GM13976 (cell line): ENCODE results near the gene CLBA1.

Experiments used
- DNase-seq: peaks from one replicate; pipeline ENCODE4 v3.0.0; 2012; ENCODE audit warnings: low spot score
- in situ Hi-C: fragments of 300-500 bp; cut with MboI; formaldehyde crosslinking; loops from one replicate; pipeline ENCODE4 v1.12.0; 2022; ENCODE audit warnings: low sequenced_read_pairs, mixed read lengths, inconsistent platforms; ENCODE audit not compliant: unreplicated experiment
- TF ChIP-seq, protein P1 (sequence below): IDR thresholded peaks from 2 replicates; pipeline ENCODE4 v1.5.1; 2012; ENCODE audit warnings: borderline replicate concordance, mild to moderate bottlenecking; ENCODE audit not compliant: insufficient read depth; ENCODE audit errors: extremely low read depth, missing control alignments, control extremely low read depth

Gene CLBA1

DNA sequence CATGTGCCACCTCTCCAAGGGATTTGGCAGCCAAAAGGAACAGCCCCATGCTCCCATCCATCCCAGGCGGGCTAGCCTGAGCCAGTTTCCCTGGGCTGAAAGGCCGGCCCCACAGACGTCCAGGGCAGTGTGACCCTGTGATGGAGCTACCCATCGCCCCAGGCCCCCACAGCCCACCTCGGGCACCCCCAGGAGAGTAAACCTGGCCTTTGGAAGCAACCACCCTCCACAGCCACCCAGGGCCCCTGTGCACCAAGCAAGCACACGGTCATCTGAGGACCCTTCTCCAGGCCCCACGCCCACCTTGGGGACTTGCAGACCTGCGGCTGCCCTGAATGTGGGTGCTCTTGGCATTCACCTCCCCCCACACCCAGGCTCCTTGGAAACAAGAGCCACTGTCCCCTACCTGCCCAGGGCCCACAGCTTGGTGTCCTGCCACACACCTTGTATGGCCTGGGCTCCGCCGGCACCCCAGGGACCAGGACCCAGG, 15.8 kb upstream of the CLBA1 start:
- TF ChIP-seq, protein P1, sequence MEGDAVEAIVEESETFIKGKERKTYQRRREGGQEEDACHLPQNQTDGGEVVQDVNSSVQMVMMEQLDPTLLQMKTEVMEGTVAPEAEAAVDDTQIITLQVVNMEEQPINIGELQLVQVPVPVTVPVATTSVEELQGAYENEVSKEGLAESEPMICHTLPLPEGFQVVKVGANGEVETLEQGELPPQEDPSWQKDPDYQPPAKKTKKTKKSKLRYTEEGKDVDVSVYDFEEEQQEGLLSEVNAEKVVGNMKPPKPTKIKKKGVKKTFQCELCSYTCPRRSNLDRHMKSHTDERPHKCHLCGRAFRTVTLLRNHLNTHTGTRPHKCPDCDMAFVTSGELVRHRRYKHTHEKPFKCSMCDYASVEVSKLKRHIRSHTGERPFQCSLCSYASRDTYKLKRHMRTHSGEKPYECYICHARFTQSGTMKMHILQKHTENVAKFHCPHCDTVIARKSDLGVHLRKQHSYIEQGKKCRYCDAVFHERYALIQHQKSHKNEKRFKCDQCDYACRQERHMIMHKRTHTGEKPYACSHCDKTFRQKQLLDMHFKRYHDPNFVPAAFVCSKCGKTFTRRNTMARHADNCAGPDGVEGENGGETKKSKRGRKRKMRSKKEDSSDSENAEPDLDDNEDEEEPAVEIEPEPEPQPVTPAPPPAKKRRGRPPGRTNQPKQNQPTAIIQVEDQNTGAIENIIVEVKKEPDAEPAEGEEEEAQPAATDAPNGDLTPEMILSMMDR, result no peak
- no peak for DNase-seq
- in situ Hi-C loops, result no loop called here

DNA sequence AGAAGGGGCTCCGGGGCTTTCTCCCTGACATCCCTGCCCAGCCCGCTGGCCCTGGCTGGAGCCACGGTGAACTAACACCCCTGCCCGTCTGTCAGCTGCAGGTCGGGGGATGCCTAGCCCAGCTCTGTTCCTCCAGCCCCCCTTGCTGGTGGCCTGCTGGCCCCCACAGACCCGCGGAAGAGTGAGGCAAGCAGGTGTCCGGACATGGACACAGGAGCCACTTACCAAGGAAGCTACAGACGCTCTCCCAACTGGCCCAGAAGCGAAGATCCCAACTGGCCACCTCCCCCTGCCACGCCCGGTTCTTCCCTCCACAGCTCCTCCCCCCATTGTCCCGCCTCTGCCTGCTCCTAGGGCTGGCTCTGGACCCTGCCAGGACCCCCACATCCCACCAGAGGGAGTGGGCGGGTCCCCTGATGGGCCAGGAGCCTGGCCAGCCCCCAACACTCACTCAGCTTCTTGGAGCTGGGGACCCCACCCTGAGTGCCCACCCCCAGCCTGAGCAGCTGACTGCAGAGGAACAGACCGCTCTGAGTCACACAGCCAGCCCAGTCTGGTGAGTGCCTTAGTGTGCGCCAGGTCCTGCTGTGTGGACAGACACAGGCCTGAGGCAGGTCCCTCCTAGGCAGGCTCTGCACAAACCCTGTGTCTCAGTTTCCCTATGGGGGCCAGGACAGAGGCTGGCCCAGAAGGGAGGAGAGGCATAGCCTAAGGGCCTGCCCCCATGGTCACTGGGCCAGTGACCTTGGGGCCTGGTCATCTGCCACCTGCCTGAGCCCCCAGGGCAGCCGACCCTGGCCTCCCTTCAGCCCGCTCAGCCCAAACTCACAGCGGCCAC, 15.1 kb upstream of the CLBA1 start:
- DNase-seq, result no peak
- in situ Hi-C loops, result no loop called here
- TF ChIP-seq, protein P1, result no peak

DNA sequence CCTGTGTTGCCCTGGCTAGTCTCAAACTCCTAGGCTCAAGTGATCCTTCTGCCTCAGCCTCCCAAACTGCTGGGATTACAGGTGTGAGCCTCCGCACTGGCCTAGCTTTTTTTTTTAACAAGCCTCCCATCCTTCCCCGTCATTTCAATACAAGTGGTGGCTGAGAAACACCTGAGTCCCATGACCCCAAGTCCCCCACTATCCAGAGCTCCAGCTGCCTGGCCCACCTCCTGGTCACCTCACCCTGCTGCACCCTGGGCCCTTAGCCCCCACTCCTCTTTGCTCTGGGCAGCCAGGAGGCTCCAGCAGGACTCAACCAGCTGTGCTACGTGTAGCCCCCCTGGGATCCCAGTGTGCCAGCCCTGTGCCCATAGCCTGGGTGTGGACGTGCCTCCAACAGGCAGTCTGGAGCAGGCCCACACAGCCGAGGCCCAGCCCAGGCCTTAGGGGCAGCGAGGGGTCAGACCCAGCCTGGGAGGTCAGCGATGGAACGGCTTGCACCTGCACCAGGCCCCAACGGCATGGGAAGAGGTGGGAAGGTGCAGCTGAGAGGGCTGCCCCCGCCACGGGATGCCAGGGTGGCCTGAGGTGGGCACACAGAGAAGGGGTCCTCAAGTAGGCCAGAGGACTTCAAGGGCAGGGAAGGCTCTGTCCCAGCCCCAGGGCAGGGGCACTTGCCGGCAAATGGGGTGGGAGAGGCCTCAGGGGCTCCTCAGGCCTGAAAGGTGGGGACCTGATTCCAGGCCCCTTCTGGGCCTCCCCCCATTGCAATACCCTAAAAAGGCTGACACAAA, 13.9 kb upstream of the CLBA1 start:
- in situ Hi-C loops, result no loop called here

DNA sequence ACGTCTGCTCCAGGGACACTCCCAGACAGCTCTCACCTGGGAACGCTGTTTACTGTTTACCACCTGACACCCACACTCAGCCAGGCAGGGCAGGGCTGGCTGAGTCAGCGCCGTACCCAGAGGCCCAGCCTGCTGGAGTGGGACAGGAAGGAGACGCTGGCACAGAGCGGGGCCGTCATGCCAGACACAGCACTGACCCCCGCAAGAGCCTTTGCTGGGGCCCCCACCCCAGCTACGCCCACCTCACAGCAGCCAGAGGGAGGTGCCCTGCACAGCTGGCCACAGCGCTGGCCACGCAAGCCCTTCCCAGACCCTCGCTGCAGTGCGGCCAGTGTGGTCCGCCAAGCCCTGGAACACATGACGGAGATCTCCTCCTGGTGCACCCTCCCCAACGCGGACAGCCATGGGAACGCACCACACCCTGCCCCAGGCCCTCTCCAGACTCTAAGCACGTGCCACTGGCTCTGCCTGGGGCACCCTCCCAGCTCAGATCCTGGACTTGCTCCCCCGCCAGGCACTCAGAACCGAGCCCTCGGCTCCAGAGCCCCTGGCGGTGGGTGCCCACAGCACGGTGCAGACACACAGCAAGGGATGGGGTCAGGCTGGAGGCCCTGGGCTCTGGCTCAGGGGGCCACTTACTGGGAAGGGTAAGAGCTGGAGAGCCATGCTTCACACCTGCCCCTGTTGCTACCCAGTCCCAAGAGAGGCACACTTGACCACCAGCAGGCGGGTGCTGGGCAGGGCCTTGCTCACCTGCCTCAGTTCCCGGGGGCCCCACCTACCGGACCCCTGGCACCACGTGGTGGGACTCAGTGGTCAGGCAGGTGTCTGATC, 13.1 kb upstream of the CLBA1 start:
- in situ Hi-C loops, result no loop called here
- no peak for DNase-seq
- TF ChIP-seq, protein P1, result no peak

More for the DNA sequence above, 13.9 kb upstream of the CLBA1 start:
- no peak for DNase-seq
- TF ChIP-seq, protein P1, result no peak

DNA sequence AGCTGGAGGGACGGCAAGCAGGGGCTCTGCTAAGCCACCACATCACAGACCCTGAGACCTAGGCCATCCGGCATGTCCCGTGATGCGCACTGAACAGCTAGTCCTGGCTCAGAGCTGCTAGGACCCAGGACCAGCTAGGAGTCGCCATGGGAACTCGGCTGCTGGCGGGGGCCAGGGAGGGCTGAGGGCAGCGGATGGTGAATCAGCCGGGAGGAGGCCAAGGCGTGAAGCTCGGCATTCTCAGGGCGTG, 12.5 kb upstream of the CLBA1 start:
- TF ChIP-seq, protein P1, result no peak
- in situ Hi-C loops, result no loop called here
- no peak for DNase-seq
